Activated CD8-positive, alpha-beta memory T cell treated with anti-CD3 and anti-CD28 coated beads, Interleukin-2, amount 50 U/mL, for 24 hours (primary cell): ENCODE data around the gene PADI6.
"Not testable (repeated sequence)": the region's sequence is repeated elsewhere in the genome, so short reads cannot be mapped to it uniquely, and the experiment has no call there.

Experiments used
- DNase-seq: peaks from one replicate; pipeline ENCODE4 v3.0.0-alpha.2; 2020; ENCODE audit errors: extremely low read depth

Gene PADI6

DNA sequence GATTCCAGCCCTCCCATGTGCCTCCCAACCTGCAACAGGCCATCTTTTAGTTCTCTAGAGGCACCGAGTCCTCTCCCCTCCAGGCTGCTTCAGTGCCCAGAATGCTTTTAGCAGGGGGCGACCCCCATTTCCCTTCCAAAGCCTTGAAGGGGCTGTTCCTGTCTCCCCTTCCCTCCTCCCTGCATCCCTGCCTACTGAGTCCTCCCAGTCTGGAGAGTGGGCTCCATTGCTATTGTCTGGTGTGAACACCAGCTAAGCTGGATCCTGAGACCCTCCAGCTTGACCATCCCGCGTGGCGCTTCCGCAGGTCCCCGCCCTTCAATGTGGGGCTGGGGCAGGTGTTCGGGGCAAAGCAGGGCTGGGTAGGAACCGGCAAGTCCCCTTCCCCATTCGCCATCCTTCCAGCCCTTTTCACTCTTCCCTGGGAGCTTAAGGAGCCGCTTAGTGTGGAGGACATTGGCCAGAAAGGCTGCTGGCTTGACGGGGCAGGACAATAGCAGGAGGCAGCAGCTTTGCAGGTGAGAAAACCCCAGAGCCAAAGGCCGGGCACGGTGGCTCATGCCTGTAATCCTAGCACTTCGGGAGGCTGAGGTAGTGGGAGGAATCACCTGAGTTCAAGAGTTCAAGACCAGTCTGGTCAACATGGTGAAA is 32.2 kb downstream of the PADI6 start:
- DNase-seq = no peak

DNA sequence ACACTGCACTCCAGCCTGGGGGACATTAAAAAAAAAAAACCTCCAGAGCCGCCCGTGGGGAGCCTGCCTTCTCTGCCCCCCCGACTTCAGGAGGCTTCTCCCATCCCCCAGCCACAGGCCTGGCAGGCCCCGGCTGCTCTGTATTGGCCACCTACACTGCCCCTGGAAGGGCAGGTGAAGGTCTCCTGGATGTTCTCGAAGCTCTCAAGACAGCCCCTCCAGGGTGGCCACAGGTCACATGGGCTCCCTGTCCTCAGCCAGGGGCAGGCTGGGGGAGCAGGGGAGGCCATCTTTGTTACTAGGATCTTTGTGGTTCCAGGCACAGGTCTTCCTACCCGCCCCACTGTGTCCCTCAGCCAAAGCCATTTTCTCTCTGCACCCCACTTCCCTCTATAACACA is 32.8 kb downstream of the PADI6 start:
- no peak for DNase-seq

DNA sequence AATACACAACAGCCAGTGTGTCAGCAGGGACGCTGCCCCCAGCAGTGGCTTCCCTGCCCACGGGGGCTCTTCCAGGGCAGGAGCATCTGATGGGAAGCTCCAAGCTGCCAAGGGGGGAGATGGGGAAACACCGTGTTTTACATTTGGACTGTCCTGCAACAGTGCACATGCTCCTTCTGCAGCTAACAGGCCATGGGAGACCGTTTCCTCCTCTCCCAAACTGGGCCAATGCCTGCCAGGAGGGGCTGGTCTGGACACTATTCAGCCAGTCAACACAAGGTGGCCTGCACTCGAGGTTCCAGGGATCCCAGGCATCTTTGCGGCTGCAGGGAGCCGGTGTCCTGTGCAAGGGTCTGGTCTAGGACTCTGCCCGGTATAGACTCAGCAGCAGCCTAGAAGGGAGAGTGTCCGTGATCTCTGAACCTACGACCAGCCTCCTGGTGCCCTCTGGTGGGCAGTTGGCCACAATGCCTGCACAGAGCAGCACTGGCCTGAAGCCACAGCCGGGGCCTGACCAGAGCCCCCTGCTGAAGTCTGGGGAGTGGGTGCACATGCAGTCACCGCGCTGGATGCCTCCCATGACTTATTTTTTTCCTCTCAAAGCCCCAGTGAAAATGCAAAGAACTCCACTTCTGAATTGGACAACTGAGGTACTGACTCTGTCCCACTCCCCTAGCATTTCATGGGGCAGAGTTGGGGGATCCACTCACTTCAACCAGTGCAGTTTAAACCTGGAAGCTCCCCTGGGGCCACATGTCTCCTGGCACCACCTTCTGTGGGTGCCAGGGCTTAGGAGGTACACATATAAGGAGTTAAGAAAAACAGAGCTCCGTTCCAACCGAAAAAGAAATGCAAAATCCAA is 34.1 kb downstream of the PADI6 start:
- no peak for DNase-seq

DNA sequence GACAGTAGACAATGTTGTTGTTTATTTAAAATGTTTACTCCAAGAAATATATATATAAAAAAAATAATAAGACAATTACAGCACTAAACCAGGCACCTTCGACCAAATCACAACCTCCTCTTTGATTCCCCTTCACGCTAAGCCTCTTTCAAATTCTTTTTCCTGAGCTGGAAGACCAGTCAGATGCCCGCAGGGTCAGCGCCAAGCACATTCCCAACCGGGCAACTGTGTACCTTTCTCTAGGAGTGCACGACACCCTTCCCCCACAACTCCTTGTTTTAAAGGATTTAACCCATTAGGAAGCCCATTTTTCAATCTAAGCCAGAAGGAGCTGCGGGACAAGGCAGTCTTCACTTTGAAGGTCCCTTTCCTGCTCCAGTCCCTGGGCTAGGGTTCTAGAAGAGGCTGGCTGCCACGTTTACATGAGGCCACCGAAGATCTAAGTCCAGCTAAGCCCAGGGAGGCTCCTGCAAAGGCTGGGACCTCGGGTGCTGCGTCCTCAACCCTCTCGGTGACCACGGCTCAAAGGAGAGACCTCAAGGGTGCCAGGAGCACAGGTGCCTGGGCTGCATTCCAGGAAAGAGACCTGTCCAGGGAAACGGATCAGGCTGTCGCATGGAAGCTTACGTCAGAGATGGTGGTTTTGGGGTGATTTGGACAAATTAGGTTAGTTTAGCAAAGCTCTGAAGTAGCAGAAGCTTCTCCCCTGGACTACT is 34.9 kb downstream of the PADI6 start:
- not testable (repeated sequence) for DNase-seq

DNA sequence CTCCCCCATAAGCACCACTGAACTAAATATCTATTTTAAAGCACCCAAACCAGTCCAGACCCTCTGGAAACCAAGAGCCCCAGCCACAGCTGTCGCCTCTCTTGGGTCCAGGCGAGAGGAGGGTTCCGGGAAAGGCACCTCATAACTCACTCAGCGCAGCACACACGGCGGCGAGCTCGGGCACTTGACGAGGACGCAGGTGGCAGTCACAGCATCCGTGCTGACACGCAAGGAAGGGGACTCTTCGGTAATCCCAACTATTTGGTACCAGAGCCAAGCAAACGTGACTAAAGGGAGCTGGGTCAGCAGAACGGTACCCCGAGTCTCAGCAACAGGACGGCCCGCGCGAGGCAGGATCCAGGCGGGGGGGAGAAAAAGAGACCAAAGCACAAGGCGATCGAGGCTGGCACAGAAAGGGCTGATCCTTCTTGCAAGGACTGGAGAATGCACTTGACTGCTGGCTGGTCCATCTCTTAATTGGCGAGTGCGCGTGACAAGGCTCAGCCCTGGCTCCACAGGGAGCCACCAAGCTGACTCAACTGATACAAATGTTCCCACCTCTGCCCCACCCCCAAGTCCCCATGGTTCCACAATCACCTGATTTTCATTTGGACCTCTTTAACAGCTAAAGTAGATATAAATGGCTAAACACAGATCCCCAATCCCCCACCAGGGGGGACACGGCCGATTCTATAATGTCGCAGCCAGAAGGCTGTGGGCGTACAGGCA is 36.0 kb downstream of the PADI6 start:
- not testable (repeated sequence) for DNase-seq

DNA sequence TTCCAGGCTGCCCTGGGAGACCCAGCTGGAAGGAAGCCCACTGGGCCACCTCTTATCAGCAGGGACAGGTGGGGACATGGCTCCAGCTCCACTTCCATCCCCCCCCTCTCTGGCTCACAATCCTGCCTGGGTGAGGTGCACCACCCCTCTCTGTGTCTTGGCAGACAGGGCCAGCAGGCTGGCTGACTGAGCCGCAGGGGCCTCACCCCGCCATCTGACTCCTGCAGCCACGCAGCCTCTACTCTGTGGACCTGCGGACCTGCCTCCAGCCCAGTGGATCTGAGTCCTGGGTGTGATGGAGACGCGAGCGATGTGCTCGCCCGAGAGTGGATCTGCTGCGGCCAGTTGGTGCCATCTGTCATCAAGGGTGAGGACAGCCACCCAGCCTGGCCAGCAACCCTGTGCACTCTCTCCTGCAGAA is 37.4 kb downstream of the PADI6 start:
- DNase-seq = no peak

DNA sequence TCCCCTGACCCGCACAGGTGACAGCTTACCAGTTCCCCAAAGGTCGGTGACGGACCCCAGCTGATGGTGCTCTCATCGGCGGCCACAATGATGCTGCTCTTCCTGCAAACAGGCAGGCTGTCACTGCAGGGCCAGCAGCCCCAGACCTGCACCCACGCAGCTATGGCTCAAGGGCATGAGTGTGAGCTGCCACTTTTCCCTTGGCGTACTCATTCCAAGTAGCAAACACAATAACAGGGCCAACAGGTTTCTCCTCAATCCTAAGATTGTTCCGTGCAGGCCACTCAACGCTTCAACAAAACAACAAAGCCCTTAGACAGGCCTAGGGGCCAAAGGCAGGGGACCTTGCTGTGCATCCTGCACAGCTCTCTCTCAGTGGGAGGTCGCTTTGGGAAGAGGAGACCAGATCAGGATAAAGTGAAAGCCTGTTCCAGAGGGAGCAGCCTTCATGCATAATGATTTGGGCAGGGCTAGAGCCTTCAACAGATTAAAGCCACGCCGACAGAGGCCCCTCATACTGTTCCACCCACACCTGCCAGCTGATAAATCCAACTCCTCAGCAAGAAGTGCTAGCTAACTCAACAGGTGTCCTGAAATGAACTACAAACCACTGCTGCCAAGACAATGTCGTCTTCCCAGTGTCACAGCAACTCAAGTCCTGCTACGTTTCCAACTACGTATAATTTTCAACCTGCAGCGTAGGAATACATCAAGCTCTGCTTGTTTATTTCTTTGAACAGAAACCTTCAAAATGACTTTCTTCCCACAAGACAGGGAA is 40.3 kb downstream of the PADI6 start:
- no peak for DNase-seq

DNA sequence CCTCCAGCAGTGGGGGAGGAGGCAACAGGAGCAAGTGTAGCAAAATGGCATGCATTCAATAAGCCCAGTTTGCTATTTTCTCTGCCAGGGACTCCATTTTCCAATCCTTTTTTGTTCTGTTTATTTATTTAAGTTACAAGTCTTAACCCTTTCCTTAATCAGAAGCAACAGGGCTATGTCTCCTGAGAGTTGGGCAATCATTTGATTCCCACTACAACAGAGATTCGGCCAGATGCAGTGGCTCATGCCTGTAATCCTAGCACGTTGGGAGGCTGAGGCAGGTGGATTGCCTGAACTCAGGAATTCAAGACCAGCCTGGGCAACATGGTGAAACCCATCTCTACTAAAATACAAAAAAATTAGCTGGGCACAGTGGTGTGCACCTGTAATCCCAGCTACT is 42.0 kb downstream of the PADI6 start:
- DNase-seq = no peak

DNA sequence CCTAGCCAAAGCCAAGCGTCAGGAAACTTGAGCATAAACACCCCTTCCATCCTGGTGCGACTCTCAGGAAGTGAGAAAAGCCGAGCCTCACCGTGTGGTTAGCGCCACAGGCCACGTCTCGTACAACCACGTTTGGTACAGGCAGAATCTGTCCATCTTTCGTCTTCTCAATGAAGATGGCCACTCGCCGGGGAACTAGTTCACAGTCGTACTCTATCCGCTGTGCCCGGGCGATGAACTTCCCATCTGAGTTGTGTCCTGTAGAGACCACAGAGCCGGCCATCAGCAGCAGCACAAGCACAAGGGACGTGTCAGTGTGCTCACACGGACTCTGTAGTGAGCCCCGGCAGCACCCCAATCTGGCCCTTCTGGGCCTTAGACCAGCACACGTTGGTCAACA is 44.4 kb downstream of the PADI6 start:
- DNase-seq = no peak

DNA sequence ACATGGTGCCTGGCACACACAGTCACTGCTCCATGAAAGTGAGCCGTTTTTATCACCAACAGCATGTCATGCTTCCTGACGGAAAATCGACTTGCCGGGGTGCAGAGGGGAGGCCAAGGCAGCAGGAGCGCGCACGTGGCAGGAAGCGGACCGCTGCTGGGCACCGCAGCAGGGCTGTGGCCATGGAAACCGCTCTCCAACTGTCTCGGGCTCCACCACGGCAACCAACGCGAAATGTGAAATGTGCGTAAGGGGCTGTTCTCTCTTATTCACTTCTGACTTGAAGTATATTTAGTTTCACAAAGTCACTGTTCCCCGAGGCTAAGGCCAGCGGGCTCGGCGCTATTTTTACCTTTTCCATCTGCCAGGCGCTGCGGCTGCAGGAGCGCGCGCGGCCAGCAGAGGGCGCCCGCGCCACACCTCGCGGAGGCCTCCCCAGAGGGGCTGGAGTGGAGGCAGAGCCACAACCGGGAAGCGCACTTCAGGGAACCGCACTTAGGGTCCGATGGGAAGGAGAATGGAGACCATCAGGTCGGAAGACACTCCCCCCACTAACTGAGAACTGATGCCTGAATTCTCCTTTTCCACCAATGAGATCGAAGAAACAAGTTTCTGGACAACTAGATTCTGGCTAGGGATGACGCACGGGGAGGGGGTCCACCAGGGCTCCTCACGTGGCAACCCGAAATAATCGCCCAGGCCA is 47.8 kb downstream of the PADI6 start:
- no peak for DNase-seq

DNA sequence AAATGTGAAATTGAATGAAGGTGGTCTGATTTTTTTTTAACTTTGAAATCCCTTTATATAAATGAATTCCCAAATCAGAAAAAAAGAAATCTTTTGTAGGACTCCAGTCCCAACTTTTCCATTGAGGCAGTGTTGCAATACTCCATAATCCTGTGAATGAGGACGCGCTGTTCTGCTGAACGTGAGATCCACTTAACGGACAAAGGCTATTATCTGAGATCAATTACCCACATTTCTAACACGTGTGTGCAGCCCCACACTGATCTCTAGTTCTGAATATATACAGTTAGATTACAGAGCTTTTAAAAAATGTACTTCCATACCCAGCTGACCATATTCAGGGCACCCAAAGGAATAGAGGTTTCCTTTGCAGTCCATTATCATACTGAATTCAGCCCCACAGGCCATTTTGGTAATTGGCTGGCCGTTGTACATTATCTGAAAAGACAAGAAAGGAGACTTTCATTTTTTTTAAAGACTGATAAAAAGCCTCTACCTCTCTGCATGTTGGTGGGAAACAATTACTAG is 48.5 kb downstream of the PADI6 start:
- no peak for DNase-seq

DNA sequence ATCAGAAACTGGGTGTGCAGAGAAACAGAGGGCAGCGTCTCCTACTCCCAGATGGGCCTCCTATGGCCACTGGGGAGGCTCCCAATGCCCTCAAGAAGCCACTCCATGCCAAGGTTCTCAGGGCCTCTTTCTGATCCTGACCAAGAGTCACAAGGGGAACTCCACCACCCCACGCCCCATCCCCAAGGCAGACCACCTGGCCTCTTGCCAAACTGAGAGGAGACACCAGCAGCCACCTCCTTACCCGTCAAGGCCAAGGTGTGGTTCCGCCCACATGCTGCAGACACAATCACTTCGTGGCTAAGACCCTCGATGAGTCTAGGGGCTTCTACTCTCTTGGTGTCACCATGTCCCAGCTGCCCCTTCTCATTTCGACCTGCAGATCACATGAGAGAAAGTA is 50.5 kb downstream of the PADI6 start:
- no peak for DNase-seq

DNA sequence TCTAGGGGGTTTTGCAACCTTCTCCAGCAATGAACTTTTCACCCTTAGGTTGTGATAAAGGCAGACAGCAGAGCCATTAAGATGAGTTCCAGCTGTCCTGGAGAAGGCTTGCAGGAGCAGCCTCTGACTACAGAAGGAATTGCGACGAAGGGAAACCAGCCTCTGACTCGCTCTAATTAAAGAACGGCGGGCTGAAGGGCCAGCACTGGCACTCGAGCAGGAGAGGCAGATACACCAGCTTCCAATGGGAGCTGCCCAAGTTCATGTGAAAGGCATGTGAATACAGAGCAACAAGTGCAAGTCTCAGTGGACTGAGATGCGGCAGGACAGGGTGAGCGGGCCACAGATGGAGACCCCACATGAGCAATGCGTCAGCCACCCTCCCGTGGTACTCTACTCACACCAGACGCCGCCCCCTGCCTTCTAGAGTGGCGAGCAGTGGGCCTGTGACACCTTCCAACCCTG is 51.8 kb downstream of the PADI6 start:
- no peak for DNase-seq

DNA sequence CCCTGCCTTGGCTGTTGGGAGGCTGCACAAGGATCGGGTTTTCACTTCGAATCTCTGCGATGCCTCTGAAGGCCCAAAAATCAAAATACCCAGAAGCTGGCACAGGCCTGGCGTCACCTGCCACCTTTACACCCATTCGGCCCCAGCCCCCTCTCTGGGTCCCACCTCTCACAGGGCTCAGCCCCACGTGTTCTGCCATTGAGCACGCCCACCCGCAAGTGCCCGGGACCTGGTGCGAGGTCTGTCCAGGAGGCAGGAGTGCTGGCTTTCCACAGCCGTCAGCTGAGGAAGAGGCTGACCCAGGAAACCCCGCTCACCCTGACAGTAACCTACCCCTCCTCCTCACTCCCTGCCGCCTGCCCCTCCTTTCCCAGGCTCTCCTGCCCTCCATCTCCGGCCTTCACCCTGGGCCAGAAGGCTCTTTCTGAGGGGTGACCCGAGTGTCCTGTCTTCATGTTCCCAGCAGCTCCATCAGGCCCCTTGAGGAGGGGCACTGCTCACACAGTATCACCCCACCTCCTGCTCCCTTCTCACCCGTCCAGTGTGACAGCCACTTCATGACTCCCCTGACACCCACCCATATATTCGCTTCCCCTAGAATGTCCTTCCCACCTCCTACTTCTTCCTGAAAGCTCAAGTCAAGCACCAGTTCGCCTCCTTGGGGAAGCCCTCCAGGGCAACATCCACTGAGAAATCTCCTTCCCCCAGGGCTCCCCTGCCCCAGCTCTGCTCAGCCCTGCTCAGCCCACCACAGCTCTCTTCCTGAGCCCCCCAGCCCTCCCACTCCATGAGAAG is 54.0 kb downstream of the PADI6 start:
- DNase-seq = no peak

DNA sequence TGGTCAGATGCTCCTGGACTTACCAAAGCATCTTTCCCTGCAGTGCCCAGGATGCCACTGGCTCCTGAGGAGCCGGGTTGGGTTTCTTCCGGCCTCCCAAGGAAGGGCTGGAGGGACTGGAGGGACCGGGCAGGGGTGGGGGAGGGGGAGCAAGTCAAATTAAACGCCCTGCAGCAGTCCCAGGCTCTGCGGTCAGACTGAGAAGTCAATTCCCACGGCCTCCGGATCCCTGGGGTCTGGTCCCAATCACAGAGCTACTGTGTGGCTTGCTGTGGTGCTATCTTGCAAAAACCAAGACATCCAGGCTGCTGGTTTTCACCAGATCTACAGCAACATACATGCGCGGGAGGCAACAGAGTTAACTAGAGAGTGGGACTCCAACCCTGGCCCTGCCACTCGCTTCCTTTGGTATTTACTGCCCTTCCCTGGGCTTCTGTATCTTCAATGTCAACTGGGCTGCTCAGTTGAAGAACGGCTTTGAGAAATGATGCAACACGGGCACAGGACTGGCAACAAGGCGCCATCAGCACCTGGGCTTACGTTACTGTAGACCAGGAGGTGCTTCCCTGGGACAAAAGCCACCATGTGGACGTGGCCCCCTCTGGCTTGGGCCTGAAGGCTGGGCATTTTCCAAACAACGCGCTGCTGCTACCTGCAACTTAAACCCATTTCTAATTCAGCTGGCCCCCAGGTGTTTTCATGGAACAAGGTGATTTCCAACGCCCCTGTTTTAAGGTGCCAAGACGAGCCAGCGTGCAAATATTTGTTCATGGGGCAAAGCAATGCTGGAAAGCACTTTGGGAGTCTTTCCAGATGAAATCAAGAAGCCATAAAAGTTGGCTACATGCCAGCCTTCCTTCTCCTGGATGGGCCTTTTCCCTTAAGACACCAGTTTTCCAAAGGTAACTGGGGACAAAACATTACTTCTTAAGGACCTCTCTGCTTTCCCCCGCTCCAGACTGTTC is 56.0 kb downstream of the PADI6 start:
- DNase-seq = no peak

DNA sequence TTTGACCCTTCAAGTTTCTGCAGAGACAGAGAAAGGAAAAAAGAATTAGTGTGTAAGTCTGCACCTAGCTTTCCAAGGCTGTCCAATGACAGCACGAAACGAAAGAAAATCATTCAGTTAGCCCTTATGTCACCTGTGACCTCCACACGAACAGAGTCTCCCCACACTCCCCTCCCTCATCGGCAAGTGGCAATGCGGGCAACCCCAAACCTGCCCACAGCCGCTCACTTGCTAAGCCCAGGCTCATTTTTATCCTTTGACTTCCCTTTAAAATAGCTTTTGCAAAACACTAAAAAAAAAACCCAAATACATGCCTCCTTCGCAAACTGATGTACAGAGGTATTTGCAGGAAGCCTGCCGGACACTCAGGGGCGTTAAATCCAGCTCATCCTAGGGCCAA is 57.2 kb downstream of the PADI6 start:
- DNase-seq = no peak

DNA sequence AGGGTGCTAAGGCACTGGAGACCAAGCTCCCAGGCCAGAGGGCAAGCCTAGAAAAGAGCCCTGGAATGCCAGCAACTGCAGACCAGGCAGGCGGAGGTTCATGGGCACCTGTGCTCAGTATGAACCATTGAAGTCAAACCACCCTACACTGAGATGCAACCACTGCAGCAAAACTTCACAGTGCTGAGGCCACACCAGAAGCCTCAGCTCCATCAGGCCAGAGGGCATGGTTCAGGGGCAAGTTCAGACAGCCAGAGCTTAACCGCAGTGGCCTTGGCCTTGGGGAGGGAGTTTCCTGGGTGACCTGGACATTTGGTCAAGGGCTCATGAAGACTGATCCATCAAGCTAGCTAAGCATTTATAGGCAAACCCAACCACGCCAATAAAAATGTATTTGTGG is 60.4 kb downstream of the PADI6 start:
- no peak for DNase-seq

DNA sequence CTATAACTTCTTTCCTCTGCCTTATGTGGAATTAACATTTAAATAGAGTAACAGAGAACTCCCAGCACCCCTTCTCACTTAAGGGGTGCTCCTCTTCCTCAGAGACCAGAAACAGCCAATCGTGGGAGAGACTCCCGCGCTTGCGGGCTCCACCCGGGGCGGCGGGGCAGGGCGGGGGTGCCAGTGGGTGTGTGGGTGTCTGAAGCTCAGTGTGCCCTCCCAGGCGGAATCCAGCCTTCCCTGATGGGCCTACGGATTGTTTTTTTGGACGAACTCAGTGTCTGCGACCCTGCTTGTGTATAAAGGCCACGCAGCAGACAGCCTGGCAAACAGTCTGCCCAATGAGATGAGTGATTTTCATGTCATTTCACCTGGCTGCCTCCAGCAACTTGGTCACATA is 61.3 kb downstream of the PADI6 start:
- DNase-seq = no peak
